ENCODE measurements around the gene SUGCT.

- TF ChIP-seq CTCF (IDR thresholded peaks at IDR 0.05) (no peak), POLR2A (IDR thresholded peaks at IDR 0.05) (no peak)
Measured at GRCh38 chr7:40836218-40836617, 701.4 kb downstream of the SUGCT start.
